GM19351 (cell line): ENCODE measurements around the gene GRK2.

Experiments used
- ATAC-seq: cut with Tn5 transposase; IDR thresholded peaks from one replicate; pipeline ENCODE4 v1.9.1; 2021; ENCODE audit warnings: mild to moderate bottlenecking, moderate library complexity; ENCODE audit not compliant: unreplicated experiment

The GRK2 gene

GRCh38 chr11:67293090-67293489 lies 26.8 kb downstream of the GRK2 start:
- no peak for ATAC-seq

- no peak for ATAC-seq
Measured at GRCh38 chr11:67295846-67296245, 29.6 kb downstream of the GRK2 start.

GRCh38 chr11:67298786-67299185 lies 32.5 kb downstream of the GRK2 start:
- ATAC-seq = no peak

- no peak for ATAC-seq
Measured at GRCh38 chr11:67299471-67300191, 33.4 kb downstream of the GRK2 start.

DNA sequence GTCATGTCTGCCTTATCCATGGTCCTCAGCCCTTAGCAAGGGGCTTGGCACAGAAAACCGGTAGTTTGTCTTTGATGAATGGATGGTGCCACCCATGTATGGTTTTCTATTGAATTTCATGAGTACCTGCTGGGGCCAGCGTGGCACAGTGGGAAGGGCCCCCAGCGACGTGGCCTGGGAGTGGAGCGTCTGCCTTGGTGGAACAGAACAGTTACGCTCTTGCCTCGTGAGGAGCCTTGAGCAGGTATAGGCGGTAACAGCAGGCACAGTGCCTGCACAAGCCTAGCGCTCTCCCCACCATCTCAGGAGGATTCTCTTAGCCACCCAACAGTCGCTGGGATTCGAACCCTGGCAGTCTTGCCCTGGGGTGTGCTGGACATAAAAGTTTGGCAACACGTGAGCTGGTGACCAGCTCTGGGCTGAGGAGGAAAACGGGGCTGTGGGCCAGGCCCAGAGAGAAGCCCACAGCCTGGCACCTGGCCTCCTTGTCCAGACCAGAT lies 34.0 kb downstream of the GRK2 start:
- no peak for ATAC-seq

- ATAC-seq = no peak
Measured at GRCh38 chr11:67300756-67301312, 34.6 kb downstream of the GRK2 start.

- ATAC-seq = no peak
Measured at GRCh38 chr11:67301313-67301921, 35.1 kb downstream of the GRK2 start.

GRCh38 chr11:67301951-67302516 lies 35.8 kb downstream of the GRK2 start:
- no peak for ATAC-seq

GRCh38 chr11:67302571-67303131 lies 36.4 kb downstream of the GRK2 start:
- ATAC-seq = no peak

GRCh38 chr11:67303132-67303834 lies 37.0 kb downstream of the GRK2 start, which contains the start of gene SSH3:
Gene SSH3, plus strand, starts transcription at chr11:67303530. Its CDS starts 96 bp downstream, at chr11:67303626.
- no peak for ATAC-seq

- no peak for ATAC-seq
Measured at GRCh38 chr11:67303835-67304411, 37.6 kb downstream of the GRK2 start.

DNA sequence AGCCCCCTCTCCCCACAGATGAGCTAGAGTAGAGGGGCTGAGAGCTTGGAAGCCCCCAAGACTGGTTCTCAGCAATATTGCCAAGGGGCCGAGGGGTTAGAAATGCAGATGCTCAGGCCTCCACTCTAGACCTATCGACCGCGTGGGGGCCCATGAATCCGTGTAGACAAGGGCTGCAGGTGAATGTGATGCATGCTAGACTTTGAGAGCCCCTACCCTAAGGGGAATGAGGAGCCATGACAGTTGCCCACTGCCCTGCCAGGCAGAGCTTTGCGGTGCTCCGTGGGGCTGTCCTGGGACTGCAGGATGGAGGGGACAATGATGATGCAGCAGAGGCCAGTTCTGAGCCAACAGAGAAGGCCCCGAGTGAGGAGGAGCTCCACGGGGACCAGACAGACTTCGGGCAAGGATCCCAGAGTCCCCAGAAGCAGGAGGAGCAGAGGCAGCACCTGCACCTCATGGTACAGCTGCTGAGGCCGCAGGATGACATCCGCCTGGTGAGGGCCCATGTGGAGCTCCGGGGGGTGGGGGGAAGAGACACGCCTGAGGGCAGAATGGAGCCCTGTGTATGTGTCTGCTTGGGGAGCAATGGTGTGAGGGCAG lies 38.3 kb downstream of the GRK2 start:
- ATAC-seq = no peak

DNA sequence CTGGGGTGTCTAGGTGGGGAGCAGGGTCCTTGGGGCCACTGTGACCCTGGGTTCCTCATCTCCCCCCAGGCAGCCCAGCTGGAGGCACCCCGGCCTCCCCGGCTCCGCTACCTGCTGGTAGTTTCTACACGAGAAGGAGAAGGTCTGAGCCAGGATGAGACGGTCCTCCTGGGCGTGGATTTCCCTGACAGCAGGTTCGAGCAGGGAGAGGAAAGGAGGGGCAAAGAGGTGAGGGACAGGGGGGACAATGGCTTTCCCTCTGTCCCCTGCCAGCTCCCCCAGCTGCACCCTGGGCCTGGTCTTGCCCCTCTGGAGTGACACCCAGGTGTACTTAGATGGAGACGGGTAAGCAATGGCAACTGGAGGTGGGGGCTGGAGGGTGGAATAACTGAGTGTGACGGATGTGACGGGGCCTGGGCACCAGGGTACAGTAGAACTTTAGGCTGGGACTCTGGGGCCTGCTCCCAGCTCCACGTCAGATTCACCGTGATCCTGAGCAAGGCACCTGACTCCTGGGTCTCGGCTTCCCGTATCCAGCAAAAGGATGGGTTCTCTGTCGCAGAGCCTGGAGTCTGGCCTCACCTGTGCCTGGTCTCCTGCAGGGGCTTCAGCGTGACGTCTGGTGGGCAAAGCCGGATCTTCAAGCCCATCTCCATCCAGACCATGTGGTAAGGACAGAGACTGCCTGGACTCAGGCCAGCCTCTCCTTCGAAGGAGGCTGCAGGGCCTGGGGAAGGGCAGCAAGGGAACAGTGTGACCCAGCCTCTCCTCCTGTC lies 40.7 kb downstream of the GRK2 start:
- no peak for ATAC-seq

DNA sequence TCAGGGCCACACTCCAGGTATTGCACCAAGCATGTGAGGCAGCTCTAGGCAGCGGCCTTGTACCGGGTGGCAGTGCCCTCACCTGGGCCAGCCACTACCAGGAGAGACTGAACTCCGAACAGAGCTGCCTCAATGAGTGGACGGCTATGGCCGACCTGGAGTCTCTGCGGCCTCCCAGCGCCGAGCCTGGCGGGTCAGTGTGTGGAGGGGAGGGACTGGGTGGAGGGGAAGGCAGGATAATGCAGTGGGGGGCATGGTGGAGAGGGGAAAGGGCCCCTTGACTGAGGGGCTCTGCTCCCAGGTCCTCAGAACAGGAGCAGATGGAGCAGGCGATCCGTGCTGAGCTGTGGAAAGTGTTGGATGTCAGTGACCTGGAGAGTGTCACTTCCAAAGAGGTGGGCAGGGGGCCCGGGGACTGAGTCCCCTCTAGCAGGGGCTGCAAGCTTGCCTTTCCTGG lies 41.3 kb downstream of the GRK2 start:
- no peak for ATAC-seq

GRCh38 chr11:67308031-67308866 lies 42.0 kb downstream of the GRK2 start:
- no peak for ATAC-seq

GRCh38 chr11:67309166-67309565 lies 42.9 kb downstream of the GRK2 start:
- ATAC-seq = no peak

GRCh38 chr11:67309661-67310061 lies 43.4 kb downstream of the GRK2 start:
- ATAC-seq = no peak
